Activated naive CD8-positive, alpha-beta T cell treated with anti-CD3 and anti-CD28 coated beads, Interleukin-2, amount 10 ng/mL, durations not matched to agents 7 days and 5 days (primary cell): Measurements from ENCODE around the gene OR2A12. TPM values are rescaled to one million over a fixed set of nuclear protein-coding genes. Genes with fewer than 3 reads are reported as not detected.
A peak's percentile ranks its signal among the peaks of the same experiment; 100 is the strongest.
"Not testable (repeated sequence)": the region's sequence is repeated elsewhere in the genome, so short reads cannot be mapped to it uniquely, and the experiment has no call there.

Experiments used
- ATAC-seq: fragments of 150-1000 bp; cut with Tn5 transposase; one replicate; pipeline ENCODE4 v1.10.0; 2021; ENCODE audit warnings: low read depth, moderate library complexity
- POLR2A ChIA-PET: fragments of 350-600 bp; sonication (Branson Sonifier 250); formaldehyde crosslinking; loops from one replicate; lab custom pipeline; 2021; ENCODE audit warnings: antibody characterized with exemption; lab: Charles Lee
- DNase-seq: peaks from one replicate; pipeline ENCODE4 v3.0.0; 2021
- H3K27ac Mint-ChIP-seq: one replicate; pipeline ENCODE4 v1.8.0; 2022; ENCODE audit warnings: mild to moderate bottlenecking, mixed read lengths
- H3K27me3 Mint-ChIP-seq: one replicate; pipeline ENCODE4 v1.8.0; 2022; ENCODE audit warnings: mild to moderate bottlenecking, moderate library complexity, mixed read lengths
- H3K36me3 Mint-ChIP-seq: one replicate; pipeline ENCODE4 v1.8.0; 2021; ENCODE audit warnings: mild to moderate bottlenecking, mixed read lengths
- H3K4me1 Mint-ChIP-seq: one replicate; pipeline ENCODE4 v1.8.0; 2021; ENCODE audit warnings: mixed read lengths
- H3K4me3 Mint-ChIP-seq: one replicate; pipeline ENCODE4 v1.8.0; 2022; ENCODE audit warnings: mild to moderate bottlenecking, moderate library complexity, mixed read lengths
- H3K9me3 Mint-ChIP-seq: one replicate; pipeline ENCODE4 v1.8.0; 2021; ENCODE audit warnings: mixed read lengths
- total RNA-seq, 2 experiments: library from RNA; stranded (reverse); gene quantifications; one replicate each; pipeline ENCODE4 v1.2.3, GENCODE V29; 2021

OR2A12 gene
- total RNA-seq, 2 experiments from 2014 or later = not detected

GRCh38 chr7:144087230-144087629, 1.2 kb downstream of the OR2A12 start:
- Mint-ChIP-seq H3K36me3 (no peaks in the 10 kb centered on the region), H3K27me3 (peaks cover 11% of the 10 kb centered on the region), H3K9me3 (peaks cover 2% of the 10 kb centered on the region), H3K4me3 (no peak overlapping the region), H3K27ac (no peak overlapping the region), H3K4me1 (no peaks in the 10 kb centered on the region)
- DNase-seq = no peak
- no peak for ATAC-seq
- POLR2A ChIA-PET = no interaction called here

- Mint-ChIP-seq H3K9me3 (peaks cover 5% of the 10 kb centered on the region), H3K4me3 (no peak overlapping the region), H3K36me3 (no peaks in the 10 kb centered on the region), H3K27me3 (peaks cover 11% of the 10 kb centered on the region), H3K4me1 (no peaks in the 10 kb centered on the region), H3K27ac (no peak overlapping the region)
- no peak for ATAC-seq
- POLR2A ChIA-PET = no interaction called here
- no peak for DNase-seq
Measured at GRCh38 chr7:144090667-144091066, 4.6 kb downstream of the OR2A12 start.

GRCh38 chr7:144098776-144099175, 12.7 kb downstream of the OR2A12 start:
- POLR2A ChIA-PET = no interaction called here
- Mint-ChIP-seq H3K27me3 (peaks cover 6% of the 10 kb centered on the region), H3K36me3 (no peaks in the 10 kb centered on the region), H3K9me3 (peaks cover 1% of the 10 kb centered on the region), H3K27ac (no peak overlapping the region), H3K4me3 (no peak overlapping the region), H3K4me1 (no peaks in the 10 kb centered on the region)
- ATAC-seq (no peak), DNase-seq (no peak)

- H3K4me1 Mint-ChIP-seq = no peaks in the 10 kb centered on the region
- POLR2A ChIA-PET = no interaction called here
- H3K27ac Mint-ChIP-seq = no peak overlapping the region
- ATAC-seq (no peak), DNase-seq (no peak)
- H3K36me3 Mint-ChIP-seq = no peaks in the 10 kb centered on the region
- H3K4me3 Mint-ChIP-seq = no peak overlapping the region
- peaks cover 10% of the 10 kb centered on the region for H3K27me3 Mint-ChIP-seq
- no peaks in the 10 kb centered on the region for H3K9me3 Mint-ChIP-seq
Measured at GRCh38 chr7:144100607-144101006, 14.5 kb downstream of the OR2A12 start.

GRCh38 chr7:144102041-144102440, 16.0 kb downstream of the OR2A12 start:
- DNase-seq (no peak), ATAC-seq (no peak)
- Mint-ChIP-seq H3K27me3 (peaks cover 10% of the 10 kb centered on the region), H3K9me3 (no peaks in the 10 kb centered on the region), H3K4me3 (no peak overlapping the region), H3K36me3 (no peaks in the 10 kb centered on the region), H3K4me1 (no peaks in the 10 kb centered on the region), H3K27ac (no peak overlapping the region)
- POLR2A ChIA-PET = no interaction called here

GRCh38 chr7:144105211-144105610, 19.1 kb downstream of the OR2A12 start:
- no peak overlapping the region for H3K4me3 Mint-ChIP-seq
- H3K27ac Mint-ChIP-seq = no peak overlapping the region
- H3K9me3 Mint-ChIP-seq = no peaks in the 10 kb centered on the region
- POLR2A ChIA-PET = no interaction called here
- H3K27me3 Mint-ChIP-seq = peaks cover 10% of the 10 kb centered on the region
- DNase-seq = no peak
- no peaks in the 10 kb centered on the region for H3K4me1 Mint-ChIP-seq
- no peak for ATAC-seq
- no peaks in the 10 kb centered on the region for H3K36me3 Mint-ChIP-seq

- Mint-ChIP-seq H3K36me3 (no peaks in the 10 kb centered on the region), H3K27ac (no peak within 1 kb of the TSS), H3K4me3 (no peak within 1 kb of the TSS), H3K27me3 (peaks cover 3% of the 10 kb centered on the region), H3K9me3 (no peaks in the 10 kb centered on the region), H3K4me1 (no peaks in the 10 kb centered on the region)
- ATAC-seq (no peak), DNase-seq (no peak)
- POLR2A ChIA-PET = no interaction called here
Measured at GRCh38 chr7:144109283-144109682, 23.2 kb downstream of the OR2A12 start, which contains the start of gene OR2A2. OR2A2 (plus strand) TSS chr7:144109583; CDS start chr7:144109583, 0 bp downstream.

GRCh38 chr7:144110272-144110671, 24.2 kb downstream of the OR2A12 start:
- H3K9me3 Mint-ChIP-seq = no peaks in the 10 kb centered on the region
- POLR2A ChIA-PET = no interaction called here
- H3K27me3 Mint-ChIP-seq = peaks cover 2% of the 10 kb centered on the region
- ATAC-seq (no peak), DNase-seq (no peak)
- H3K4me3 Mint-ChIP-seq = no peak overlapping the region
- no peaks in the 10 kb centered on the region for H3K36me3 Mint-ChIP-seq
- H3K4me1 Mint-ChIP-seq = no peaks in the 10 kb centered on the region
- H3K27ac Mint-ChIP-seq = no peak overlapping the region

GRCh38 chr7:144113651-144114050, 27.6 kb downstream of the OR2A12 start:
- Mint-ChIP-seq H3K4me1 (no peaks in the 10 kb centered on the region), H3K9me3 (no peaks in the 10 kb centered on the region), H3K36me3 (no peaks in the 10 kb centered on the region), H3K27me3 (peaks cover 2% of the 10 kb centered on the region), H3K27ac (no peak overlapping the region), H3K4me3 (no peak overlapping the region)
- POLR2A ChIA-PET = no interaction called here
- ATAC-seq = no peak
- DNase-seq = no peak

- Mint-ChIP-seq H3K27me3 (peaks cover 5% of the 10 kb centered on the region), H3K27ac (no peak overlapping the region), H3K4me3 (no peak overlapping the region), H3K4me1 (no peaks in the 10 kb centered on the region), H3K36me3 (no peaks in the 10 kb centered on the region), H3K9me3 (peaks cover 1% of the 10 kb centered on the region)
- no peak for ATAC-seq
- DNase-seq = no peak
- POLR2A ChIA-PET = no interaction called here
Measured at GRCh38 chr7:144118341-144118740, 32.3 kb downstream of the OR2A12 start.

GRCh38 chr7:144122876-144123275, 36.8 kb downstream of the OR2A12 start, which contains the start of gene OR2A14:
OR2A14 (plus strand) TSS chr7:144123176; CDS start chr7:144129113, 5,937 bp downstream.
- H3K27me3 Mint-ChIP-seq = peaks cover 3% of the 10 kb centered on the region
- peaks cover 1% of the 10 kb centered on the region for H3K9me3 Mint-ChIP-seq
- DNase-seq = no peak
- H3K27ac Mint-ChIP-seq = no peak within 1 kb of the TSS
- no peak within 1 kb of the TSS for H3K4me3 Mint-ChIP-seq
- H3K36me3 Mint-ChIP-seq = no peaks in the 10 kb centered on the region
- no peak for ATAC-seq
- H3K4me1 Mint-ChIP-seq = peaks cover 1% of the 10 kb centered on the region
- POLR2A ChIA-PET = no interaction called here

GRCh38 chr7:144127714-144128334, 41.7 kb downstream of the OR2A12 start:
- H3K4me1 Mint-ChIP-seq = peaks cover 1% of the 10 kb centered on the region
- H3K36me3 Mint-ChIP-seq = no peaks in the 10 kb centered on the region
- H3K9me3 Mint-ChIP-seq = no peaks in the 10 kb centered on the region
- H3K27me3 Mint-ChIP-seq = peaks cover 3% of the 10 kb centered on the region
- ATAC-seq = peak; percentile 96
- H3K27ac Mint-ChIP-seq = no peak overlapping the region
- POLR2A ChIA-PET = no interaction called here
- no peak overlapping the region for H3K4me3 Mint-ChIP-seq
- peak; percentile 88 for DNase-seq

- H3K4me3 Mint-ChIP-seq, POLR2A ChIA-PET, H3K27me3 Mint-ChIP-seq, H3K4me1 Mint-ChIP-seq, H3K36me3 Mint-ChIP-seq, H3K9me3 Mint-ChIP-seq, ATAC-seq, H3K27ac Mint-ChIP-seq, DNase-seq: not testable (repeated sequence)
Measured at GRCh38 chr7:144129601-144130000, 43.5 kb downstream of the OR2A12 start.

GRCh38 chr7:144130730-144131129, 44.7 kb downstream of the OR2A12 start:
- Mint-ChIP-seq H3K4me1 (peaks cover 1% of the 10 kb centered on the region), H3K4me3 (no peak overlapping the region), H3K27me3 (peaks cover 6% of the 10 kb centered on the region), H3K9me3 (no peaks in the 10 kb centered on the region), H3K36me3 (no peaks in the 10 kb centered on the region), H3K27ac (no peak overlapping the region)
- no peak for ATAC-seq
- POLR2A ChIA-PET = no interaction called here
- DNase-seq = no peak
